GM19452 (cell line): Measurements from ENCODE around the gene FGF6.

Source experiments
- ATAC-seq: cut with Tn5 transposase; IDR thresholded peaks from one replicate; pipeline ENCODE4 v1.9.1; 2021; ENCODE audit not compliant: unreplicated experiment

Gene FGF6

DNA sequence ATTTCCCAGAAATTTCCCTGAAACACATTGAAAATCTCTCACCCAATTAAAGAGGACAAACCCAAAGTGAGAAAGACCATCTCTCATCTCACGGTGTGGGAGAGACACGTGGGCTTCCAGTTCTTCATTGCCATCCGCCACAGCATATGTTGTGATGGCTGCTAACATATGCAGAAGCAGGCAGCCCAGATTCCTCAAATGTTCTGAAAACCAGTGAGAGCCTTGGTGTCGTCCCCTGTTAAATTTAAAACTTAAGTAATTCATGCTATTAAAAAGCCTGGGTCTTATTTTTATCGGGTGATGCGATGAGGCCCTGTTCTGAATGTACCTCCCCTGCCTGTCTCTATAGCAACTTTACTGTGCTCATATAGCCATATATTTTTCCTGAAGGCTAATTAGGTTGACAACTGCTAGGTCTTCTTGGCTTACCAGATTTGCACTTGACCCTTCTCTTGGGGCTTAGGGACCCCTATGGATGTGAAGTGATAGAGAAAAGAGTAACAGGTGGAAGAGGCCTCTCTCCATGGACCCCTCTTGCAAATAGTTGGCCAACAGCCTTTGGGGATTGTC lies 2.8 kb upstream of the FGF6 start:
- no peak for ATAC-seq

DNA sequence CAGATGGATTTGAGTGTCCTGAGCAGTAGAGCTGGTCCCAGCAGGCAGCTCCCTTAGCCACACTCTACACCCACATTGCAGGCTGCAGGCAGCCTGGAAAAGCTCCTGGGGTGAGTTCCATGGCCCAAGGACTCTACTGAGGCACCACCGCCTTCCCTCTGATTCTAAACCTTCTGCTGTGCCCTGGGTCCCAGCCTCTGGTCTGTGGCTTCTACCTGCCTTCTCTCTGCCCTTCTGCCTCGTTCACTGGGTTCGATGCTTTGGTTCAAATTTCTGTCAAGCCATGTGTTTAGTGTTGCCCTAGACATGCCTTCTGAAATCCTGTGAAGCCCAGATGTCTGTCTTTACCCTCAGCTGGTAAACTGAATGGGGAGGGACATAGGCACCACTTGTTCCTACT lies 1.5 kb upstream of the FGF6 start:
- ATAC-seq = no peak

DNA sequence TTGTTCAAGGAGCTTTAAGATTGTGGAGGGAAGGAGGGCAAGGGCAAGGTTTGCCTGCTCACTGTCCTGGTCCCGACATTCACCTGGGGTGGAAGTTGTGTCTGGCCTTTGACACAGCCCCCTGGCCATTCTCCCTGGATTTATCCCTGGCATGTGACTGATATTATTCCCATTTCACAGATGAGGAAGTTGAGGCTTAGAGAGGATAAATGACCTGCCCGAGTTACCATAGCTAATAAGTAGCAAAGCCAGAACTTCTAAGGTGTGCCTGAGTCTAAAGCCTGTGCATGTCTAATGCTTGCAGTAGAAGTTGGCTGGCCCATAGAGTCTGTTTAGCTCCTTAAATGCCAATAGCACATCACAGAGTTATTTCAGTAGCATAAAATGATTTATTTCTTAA lies 720 bp upstream of the FGF6 start:
- no peak for ATAC-seq

DNA sequence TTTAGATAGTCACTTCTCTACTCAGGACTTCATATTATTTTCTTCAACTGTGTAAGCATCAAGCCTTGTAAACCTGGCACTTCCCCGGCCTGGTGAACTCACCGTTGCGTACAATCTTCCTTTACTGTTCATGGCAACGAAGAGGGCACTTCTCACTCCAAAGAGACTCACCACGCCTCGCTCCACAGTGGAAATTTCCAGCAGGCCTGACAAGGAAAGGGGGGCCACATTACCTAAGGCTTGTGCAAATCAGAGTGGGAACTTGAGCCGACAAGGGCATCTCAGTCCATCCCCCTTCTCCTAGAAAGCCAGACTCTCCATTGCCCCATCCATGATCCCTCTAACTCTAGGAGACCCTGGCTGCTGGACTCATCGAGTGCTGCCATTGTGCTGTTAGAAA lies 1.6 kb downstream of the FGF6 start:
- ATAC-seq = no peak

DNA sequence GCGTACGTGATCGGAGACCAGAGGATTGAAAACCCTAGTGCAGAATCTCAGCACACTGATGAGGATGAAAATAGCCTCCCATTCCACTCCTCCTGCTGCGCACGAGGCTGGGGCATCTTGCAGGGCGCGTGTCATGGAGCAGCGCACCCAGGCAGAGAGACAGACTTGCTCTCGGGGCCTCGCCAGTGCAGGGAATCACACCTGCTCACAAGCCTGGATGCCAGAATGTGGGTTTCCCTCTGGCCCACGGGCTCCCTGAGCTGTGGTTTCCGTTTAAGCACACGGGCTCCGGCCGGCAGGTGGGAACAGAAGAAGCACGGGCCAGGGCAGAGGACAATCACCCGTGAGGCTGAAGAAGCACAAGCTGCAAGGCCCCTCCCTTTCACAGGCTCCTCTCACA lies 2.0 kb downstream of the FGF6 start:
- ATAC-seq = no peak

DNA sequence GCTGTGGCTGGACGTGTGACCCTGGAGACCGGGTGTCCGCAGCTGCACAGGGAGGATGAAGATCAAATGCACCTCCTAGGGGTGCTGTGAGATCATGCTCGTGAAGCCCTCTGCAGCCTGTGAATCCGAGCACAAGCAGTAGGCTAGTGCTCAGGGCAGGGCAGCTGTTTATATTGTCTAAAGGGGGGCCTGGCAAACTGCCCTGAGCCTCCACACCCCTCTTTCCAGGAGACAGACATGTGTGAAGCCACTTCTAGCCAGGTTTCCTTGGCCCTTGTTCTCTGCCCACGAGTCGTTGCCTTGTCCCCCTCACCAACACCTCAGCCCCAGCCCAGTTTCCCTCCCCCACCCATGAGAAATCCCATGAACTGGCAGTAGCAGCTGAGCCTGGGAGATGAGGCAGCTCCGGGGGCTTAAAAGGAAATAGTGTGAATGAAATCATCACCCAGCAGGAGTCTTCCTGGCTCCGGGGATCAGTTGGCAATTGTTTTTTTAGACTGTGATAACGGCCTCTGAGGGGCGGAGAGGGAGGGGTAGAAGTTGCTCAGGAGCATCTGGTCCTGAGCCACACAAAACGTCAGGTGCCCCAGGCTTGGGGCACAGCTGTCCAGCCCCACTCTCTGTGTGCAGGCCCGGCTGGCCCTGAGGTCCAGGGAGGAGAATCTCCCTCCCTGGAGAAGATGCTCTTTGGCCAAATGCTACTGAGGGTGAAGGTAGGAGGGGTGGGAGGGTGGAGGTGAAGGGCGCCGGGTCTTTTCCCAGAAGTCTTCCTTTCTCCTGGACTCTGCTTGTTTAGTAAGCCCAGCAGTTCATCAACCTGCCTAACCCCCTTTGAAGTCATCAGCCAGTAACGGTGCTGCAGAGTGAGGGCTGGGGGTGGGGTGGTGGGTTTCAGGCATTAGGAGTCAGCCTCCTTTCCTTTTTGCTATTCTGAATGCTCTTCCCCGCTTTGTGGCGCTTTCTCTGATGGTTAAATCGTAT lies 4.0 kb downstream of the FGF6 start:
- no peak for ATAC-seq

DNA sequence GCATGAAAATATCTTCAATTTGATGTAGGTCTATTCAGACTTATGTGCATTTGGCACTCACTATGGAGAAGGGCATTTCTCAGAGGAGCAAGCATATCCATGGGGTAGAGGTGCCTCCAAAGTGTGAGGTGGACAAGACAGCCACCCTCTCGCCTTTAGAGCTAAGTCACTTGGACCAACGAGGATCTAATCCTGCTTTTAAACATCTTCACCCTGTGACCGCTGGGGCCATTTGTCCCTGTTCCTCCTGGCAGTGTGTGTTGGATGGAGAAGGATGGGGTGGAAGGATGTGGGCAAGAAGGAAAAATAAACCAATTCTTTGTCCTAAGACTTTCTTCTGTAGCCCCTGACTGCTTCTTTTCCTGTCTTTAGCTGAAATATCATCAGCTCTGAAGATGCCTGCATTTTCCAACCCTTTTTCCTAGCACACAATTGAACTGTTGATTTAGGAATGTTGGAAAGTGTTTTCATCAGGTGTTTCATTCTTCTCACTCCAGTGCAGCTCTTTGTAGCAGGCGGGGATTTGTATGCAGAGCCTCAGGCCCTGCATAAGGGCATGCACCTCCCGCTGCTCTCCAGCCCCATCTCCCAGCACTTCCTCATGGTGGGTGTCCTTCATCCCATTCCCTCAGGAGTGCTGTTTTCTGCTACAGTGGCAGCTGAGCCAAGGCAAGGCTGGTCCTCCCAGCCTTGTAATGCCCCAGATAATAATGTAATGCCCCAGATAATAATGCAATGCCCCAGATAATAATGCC lies 5.3 kb downstream of the FGF6 start:
- no peak for ATAC-seq

DNA sequence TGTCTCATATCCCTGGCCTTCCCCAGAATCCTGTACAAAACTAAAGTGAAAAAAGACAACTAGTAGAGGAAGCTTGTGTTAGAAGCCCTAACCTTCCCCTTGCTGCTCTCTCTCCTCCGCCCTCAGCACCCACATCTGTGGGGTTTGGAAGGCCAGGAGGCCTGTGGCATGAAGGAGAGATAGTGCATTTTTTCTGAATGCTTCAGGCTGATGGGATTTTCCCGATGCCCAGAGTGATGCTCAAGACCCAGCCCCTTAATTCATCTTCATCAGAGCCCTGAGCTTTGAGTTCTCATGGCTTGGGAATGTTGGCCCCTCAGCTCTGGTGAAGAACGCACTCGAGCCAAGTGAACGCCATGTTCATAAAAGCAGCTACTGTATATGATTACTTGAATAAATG lies 5.9 kb downstream of the FGF6 start:
- no peak for ATAC-seq

DNA sequence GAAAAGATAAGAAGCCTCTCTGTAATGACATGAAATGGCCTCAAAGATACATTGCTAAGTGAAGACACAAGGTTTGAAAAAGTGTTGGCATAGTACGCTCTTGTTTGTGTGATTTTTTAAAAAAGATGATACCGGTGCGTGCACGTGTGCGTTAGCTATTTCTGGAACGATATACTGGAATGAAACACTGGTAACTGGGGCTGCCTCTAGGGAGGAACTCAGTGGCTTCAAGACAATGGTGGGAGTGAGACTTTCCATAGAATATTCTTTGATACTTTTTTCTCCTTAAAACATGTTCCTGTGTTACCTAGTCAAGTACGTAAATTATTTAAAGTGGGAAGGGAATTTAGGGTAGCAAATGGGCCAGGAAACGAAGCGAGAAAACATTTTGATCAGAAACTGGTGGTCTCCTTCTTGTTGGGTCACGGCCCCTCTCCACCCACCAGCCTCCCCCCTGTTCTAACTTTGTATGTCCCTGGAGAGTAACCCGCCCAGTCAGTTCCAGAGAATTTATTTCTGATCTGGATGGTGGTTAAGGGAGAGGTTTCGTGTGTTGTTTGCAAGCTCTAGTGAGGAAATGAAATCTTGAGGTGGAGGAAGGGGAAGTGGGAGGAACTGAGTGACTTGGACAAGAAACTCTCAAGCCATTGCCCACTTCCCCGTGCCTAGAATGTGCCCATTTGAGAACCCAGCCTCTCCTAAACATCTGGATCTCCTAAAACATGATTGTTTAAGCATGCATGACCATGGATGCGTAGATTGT lies 6.6 kb downstream of the FGF6 start:
- ATAC-seq = no peak

DNA sequence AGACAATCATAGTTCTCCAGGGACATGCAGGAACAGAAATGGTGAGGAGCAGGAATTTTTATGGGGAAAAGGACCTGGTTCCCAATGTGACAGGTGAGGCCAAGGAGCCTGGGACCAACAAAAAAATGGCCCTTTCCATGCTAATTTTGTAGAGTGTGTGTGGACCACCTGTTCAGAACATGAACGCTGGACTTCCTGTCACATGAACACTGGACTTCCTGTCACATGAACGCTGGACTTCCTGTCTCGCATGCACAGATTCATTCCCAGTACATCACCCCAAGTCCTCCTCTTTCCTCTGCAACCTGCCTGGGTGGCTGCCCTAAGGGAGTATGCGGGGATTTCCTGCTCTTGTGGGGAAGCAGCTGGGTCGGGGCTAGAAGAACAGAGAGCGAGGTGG lies 10.1 kb downstream of the FGF6 start:
- ATAC-seq = no peak

DNA sequence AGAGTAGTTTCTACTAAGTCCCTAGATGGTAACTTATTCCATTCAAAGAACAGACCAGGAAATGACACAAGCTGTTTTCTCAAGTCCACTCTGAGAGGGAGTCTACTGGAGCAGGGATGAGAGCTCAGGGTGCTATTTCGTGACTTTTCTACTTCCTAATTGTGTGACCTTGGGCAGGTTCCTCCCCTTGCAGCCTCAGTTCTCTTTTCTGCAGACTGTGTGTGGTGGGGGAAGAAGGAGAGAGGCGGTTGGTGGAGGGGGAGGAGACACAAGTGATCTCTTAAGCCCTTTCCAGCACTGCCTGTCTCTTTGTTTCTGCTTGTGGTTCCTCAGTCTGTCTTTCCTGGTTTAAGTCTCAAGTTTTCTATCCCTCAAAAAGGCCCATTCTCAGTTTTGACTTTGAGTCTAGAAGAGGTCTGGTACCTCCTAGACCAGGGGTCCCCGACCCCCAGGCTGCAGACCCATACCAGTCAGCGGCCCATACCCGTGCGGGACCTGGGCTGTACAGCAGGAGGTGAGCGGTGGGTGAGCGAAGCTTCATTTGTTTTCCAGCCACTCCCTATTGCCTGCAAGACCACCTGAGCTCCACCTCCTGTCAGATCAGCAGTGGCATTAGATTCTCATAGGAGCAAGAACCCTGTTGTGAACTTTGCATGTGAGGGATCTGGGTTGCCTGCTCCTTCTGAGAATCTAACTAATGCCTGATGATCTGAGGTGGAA lies 10.7 kb downstream of the FGF6 start:
- no peak for ATAC-seq

DNA sequence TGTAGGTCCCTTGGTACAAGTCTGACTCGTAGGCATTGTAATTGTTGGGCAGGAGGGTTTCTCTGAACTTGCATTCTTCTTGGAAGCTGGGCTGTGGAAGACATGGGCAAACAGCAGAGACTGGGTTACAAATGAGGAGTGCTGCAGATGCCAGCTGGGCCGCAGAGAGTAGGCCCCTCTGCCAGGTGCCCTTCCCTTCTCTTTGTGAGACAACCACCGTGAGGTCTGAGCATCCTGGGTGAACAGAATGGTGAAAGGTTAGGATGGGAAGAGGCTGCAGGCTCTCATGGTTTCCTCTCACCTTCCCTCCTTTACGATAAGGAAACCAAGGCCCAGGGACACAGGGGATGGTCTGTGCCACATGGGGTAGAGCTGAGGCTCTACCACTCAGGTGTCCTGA lies 11.3 kb downstream of the FGF6 start:
- ATAC-seq = no peak

DNA sequence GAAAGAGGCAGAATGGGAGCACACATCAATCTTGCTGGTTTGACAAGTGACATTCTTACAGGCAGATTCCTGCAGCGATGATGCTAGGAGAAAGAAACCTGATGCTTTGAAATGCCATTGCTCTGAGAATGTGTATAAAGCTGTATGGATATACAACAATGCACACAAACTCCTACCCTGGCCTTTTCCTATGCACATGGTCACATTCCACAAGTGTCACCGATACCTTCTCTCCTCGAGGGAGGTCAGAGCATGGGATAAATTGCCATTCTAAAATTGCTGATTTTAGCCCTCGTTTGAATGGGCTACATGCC lies 11.9 kb downstream of the FGF6 start:
- no peak for ATAC-seq

DNA sequence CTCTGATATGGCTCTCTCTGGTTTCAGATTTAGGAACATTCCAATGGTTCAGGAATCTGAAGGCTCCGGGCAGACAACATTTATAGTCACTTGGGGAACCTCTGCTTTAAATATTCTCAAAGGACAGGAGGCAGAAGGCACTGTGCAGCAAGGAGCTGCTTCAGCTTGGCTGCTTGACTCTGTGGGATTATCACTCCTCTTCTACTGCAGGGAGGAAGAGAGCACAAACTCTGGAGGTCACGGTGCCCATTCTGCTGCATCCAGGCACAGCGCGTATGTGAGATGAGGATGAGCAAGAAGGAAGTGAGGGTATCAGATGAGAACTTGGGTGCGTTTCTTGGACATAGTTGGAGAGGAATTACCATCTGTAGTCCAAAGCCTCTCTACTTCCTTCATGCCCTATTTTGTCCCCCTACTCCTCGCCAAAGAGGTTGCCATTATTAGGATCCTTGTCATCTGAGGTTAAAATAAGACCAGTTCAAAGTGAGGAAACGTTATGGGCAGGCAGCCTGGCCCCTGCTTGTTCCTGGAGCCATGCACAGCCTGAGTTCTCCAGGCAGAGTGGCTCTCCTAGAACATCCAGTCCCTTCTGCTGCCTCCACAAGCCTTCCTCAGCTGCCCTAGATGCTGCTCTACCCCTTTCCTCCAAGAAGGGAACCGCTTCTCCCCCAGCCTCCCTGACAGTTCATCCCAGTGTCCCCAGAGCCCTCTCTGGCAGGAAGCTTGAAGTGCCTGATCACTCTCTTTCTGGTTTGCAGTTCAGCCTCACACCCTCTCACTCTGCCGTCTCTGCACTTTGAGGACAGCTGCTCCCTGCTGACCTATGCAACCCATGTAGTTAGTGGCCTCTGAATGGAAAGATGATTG lies 12.5 kb downstream of the FGF6 start:
- ATAC-seq = no peak

DNA sequence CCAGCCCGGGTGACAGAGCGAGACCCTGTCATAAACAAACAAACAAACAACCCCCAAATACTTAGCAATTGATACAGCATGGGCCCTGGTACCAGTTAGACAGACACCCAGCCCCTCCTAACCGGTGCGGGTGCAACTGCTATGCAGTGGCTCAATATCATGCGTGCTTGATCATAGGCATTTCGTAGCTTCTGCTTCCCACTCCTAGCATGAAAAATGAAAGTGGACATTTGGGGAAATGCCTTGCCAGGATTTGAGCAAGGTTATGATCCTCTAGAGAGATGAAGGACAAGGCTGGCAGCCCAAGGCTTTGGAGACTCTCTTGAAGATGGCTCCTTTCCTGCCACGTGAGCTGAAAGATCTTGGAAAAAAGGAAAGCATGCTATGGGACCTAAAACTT lies 13.7 kb downstream of the FGF6 start:
- ATAC-seq = no peak

DNA sequence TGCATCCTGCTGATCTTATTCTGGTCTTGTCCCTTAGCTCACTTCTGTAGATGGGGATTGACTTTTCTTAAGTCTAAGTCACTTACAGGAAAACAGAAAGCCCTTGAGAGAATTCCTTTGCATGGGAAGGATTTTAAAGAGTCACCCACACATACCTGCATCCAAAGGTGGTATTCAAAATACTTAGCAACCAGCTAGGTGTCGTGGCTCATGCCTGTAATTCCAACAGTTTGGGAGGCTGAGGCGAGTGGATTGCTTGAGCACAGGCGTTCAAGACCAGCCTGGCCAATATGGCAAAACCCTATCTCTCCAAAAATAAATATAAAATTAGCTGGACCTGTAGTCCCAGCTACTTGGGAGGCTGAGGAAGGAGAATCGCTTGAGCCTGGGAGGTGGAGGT lies 14.2 kb downstream of the FGF6 start:
- no peak for ATAC-seq

DNA sequence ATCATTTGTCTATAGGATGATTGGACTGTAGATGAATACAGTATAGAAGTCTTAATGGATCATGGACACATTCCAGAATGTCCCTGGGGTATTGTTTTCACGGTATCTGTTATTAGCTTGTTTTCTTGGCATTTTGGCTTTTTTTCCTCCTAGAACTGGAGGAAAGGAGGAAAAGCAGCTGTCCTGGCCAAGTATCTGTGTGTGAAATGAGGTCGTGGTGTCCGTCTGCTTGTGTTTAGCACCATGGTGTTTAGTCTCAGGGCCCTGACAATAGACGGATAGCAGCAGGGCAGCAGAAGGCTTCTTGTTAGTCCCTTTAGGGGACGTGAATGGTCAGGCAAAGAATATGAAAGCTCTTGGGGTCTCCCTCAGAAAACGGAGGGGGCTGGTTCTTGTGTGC lies 21.2 kb downstream of the FGF6 start:
- no peak for ATAC-seq

DNA sequence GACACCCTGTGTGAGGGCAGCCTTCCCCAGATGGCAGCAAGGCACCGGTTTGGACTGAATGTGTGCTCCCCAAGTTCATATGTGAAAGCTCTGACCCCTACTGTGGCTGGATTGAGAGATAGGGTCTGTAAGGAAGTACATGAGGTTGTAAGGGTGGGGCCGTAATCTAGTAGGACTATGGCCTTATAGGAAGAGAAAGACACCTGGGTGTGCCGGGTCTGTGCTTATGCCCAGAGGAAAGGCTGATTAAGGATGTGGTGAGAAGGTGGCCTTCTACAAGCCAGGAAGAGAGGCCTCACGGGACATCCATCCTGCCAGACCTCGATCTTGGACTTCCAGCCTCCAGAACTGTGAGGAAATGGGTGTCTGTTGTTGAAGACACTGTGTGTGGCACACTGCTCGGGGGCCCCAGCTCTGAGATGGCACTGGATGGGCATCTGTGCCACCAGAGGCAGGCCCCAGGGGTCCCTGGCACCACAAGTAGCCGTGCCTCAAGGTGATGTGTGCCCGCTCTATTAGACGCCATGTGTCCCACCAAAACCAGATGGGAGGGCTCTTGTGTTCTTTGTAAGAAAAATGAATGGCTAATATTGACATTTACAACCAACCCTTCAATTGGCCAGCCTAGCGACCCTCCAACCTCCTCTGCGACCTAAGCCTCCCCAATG lies 22.0 kb downstream of the FGF6 start:
- ATAC-seq = no peak

DNA sequence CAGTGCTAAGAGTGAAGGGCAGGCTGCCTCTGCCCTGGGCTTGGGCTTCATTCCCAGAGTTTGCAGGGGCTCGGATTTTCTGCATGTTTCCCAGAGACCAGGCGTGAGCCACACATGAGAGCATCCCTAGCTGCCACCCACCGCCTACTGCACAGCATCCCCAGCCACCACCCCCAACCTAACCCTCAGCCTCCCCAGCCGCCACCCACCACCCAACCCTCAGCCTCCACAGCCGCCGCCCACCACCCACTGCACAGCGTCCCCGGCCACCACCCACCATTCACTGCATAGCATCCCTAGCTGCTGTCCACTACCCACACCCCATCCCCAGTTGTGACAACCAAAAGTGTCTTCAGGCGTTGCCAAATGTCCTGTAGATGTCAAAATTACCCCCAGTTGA lies 22.6 kb downstream of the FGF6 start:
- ATAC-seq = no peak
